HepG2 (cell line): Measurements from ENCODE around the gene ARHGAP21.

Source experiments
- DRAP1 ChIP-seq: IDR thresholded peaks from 2 replicates; pipeline ENCODE4 v1.6.1; 2016; ENCODE audit warnings: missing genetic modification reagents, missing compliant biosample characterization
- EP300 ChIP-seq, 3 experiments: sonication (generic) in 1 of 3; formaldehyde crosslinking in 1 of 3; IDR thresholded peaks; 2 replicates each; pipeline versions ENCODE4 v1.5.1 to v1.6.1; 2011 to 2020; ENCODE audit warnings: low read depth in 2 of 3, low read length in 2 of 3, borderline replicate concordance in 1 of 3, improper control_type of control experiment in 1 of 3, mild to moderate bottlenecking in 1 of 3, missing genetic modification reagents in 1 of 3, moderate library complexity in 1 of 3
- NFATC3 ChIP-seq: sonication (generic); formaldehyde crosslinking; IDR thresholded peaks from 2 replicates; pipeline ENCODE4 v1.5.1; 2020; ENCODE audit warnings: mild to moderate bottlenecking, missing genetic modification reagents
- PRDM10 ChIP-seq: sonication (generic); formaldehyde crosslinking; IDR thresholded peaks from 2 replicates; pipeline ENCODE4 v1.4.0; 2020; ENCODE audit warnings: low read depth, missing genetic modification reagents
- UBTF ChIP-seq: sonication (generic); formaldehyde crosslinking; IDR thresholded peaks from 2 replicates; pipeline ENCODE4 v1.4.0; 2020; ENCODE audit warnings: mild to moderate bottlenecking, missing genetic modification reagents
- ZBTB1 ChIP-seq: sonication (generic); formaldehyde crosslinking; IDR thresholded peaks from 2 replicates; pipeline ENCODE4 v1.4.0; 2020; ENCODE audit warnings: missing genetic modification reagents, borderline replicate concordance
- ZNF33A ChIP-seq: sonication (generic); formaldehyde crosslinking; IDR thresholded peaks from 2 replicates; pipeline ENCODE4 v1.5.1; 2020; ENCODE audit warnings: missing genetic modification reagents, mild to moderate bottlenecking, moderate library complexity, borderline replicate concordance
- ZNF354B ChIP-seq: sonication (generic); formaldehyde crosslinking; IDR thresholded peaks from 2 replicates; pipeline ENCODE4 v1.8.0; 2022; ENCODE audit warnings: mild to moderate bottlenecking, missing genetic modification reagents

GRCh38 chr10:24759672-24760071, 36.0 kb upstream of the ARHGAP21 start:
- TF ChIP-seq ZNF354B (CRISPR knock-in tag) (no peak), NFATC3 (no peak), ZBTB1 (CRISPR knock-in tag) (no peak), PRDM10 (no peak), DRAP1 (no peak), UBTF (CRISPR knock-in tag) (no peak), ZNF33A (CRISPR knock-in tag) (no peak), EP300 (IDR thresholded peaks at IDR 0.05; ENCODE audit: low read depth in 2 of 2, low read length in 2 of 2) (no peak), EP300 (CRISPR knock-in tag; IDR thresholded peaks at IDR 0.05; ENCODE audit: borderline replicate concordance) (no peak)
